Fibroblast of skin of left quadriceps (primary cell): ENCODE data around the gene TRIM25.

Experiments
- DNase-seq, 2 experiments: peaks; one replicate each; pipeline ENCODE4 v3.0.0-alpha.2; 2013; ENCODE audit warnings: low read depth in 2 of 2

The TRIM25 gene

GRCh38 chr17:56867948-56868376 is 45.9 kb downstream of the TRIM25 start:
- no peak for DNase-seq

- DNase-seq = no peak
Measured at GRCh38 chr17:56866496-56866895, 47.4 kb downstream of the TRIM25 start.

GRCh38 chr17:56866076-56866475 is 47.8 kb downstream of the TRIM25 start:
- DNase-seq = no peak

GRCh38 chr17:56863974-56864373 is 49.9 kb downstream of the TRIM25 start:
- DNase-seq = no peak

DNA sequence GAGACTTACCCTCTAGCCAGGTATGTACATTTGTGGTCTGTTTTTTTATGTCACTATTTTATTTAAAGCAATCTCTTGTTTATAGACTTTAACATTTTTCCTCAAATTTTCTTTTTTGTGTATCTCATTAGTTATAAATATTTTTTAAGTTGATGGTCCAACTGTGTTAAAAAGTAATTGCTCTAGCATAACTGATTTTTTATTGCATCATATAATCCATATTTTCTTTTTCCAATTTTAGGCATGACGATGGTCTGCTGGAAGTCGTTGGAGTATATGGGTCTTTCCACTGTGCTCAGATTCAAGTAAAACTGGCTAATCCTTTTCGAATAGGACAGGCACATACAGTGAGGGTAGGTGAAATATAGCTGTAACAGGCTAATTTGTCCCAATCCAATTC is 52.0 kb downstream of the TRIM25 start:
- no peak for DNase-seq

GRCh38 chr17:56851008-56851407 is 62.8 kb downstream of the TRIM25 start:
- DNase-seq = no peak

- no peak for DNase-seq
Measured at GRCh38 chr17:56850591-56850990, 63.3 kb downstream of the TRIM25 start.

DNA sequence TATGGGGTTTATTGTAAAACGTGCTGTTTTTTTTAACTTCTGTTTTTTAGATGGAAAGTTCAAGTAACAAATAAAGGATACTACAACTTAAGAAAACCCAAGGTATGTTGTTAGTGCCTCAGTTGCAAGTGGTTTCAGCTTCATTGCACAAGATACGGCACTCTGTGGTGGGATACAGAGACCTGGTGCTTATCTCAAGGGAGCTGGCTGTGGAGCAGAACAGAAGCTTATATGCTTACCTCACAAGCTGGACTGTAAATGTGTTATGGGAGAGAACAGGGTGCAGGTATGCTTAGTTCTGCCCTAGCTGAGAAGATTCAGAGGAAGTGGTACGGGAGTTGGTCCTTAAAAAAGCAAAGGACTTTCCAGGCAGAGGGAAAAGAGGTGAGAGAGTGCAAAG is 64.7 kb downstream of the TRIM25 start:
- no peak for DNase-seq

DNA sequence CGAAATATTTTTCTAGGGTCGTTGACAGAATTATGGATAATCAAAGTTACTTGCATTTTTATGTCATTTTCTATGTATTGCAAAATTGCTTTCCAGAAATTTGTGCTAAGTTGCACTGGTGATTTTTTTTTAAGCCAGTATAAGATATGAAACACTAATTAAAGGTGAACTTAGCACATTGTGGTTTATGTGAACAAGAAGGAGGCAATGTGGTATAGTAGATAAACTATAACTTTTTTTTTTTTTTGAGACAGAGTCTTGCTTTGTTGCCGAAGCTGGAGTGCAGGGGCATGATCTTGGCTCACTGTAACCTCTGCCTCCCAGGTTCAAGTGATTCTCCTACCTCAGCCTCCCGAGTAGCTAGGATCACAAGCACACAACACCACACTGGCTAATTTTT is 66.7 kb downstream of the TRIM25 start:
- no peak for DNase-seq

DNA sequence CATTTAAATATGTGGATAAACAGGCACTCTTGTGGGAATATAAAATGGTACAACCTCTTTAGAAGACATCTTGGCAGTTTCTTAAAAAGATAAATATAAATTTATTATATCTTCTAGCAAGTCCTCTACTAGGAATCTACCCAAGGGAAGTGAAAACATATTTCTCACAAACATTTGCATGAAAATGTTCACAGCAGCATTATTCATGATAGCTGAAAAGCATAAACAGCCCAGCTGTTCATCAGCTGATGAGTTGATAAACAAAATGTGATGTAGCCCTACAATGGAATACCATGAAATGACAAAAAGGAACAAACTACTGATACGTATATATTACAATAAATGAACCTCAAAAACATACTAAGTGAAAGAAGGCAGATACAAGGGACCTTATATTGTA is 67.9 kb downstream of the TRIM25 start:
- no peak for DNase-seq

GRCh38 chr17:56842577-56842976 is 71.3 kb downstream of the TRIM25 start:
- no peak for DNase-seq

DNA sequence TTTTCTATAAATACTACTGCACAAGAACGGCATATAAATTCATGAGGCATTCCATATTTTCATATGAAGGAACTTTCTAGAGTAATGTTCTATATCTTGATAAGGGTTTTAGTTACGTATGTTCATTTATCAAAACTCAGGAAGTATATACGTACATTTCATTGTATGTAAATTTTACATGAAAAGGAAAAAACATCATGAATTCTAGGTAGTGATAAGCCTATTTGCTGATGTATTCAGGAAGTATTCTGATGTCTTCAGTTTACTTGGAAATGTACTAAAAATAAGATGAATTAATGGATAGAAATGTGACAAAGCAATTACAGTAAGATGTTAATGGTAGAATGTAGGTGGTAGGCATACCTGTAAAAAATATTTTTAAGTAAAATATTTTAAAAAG is 75.2 kb downstream of the TRIM25 start:
- DNase-seq = no peak
